ENCODE measurements around the gene PWWP2B.

- TF ChIP-seq CTCF (IDR thresholded peaks at IDR 0.05 in 2 of 3, conservative IDR thresholded peaks at IDR 0.05 in 1 of 3; ENCODE audit: insufficient read depth in 2 of 3, low read depth in 1 of 3, low read length in 3 of 3) (no peak), ETV5 (CRISPR knock-in tag; IDR thresholded peaks at IDR 0.05; ENCODE audit: low read depth) (no peak), DPF2 (IDR thresholded peaks at IDR 0.05) (no peak), POU5F1 (IDR thresholded peaks at IDR 0.05; ENCODE audit: borderline replicate concordance, low read depth, low read length, partially characterized antibody) (no peak), NFE2 (IDR thresholded peaks at IDR 0.05; ENCODE audit: low read depth) (no peak), SMC3 (conservative IDR thresholded peaks at IDR 0.05; ENCODE audit: insufficient read depth, low read depth, low read length) (no peak), ZNF717 (CRISPR knock-in tag; IDR thresholded peaks at IDR 0.05) (no peak), ZKSCAN8 (CRISPR knock-in tag; IDR thresholded peaks at IDR 0.05) (no peak)
Observed at GRCh38 chr10:132428486-132428995, 31.5 kb downstream of the PWWP2B start.

All from K562 (cell line).